ENCODE results near the gene SULT1A2. TPM values are rescaled to one million over a fixed set of nuclear protein-coding genes. Genes with fewer than 3 reads are reported as not detected.

The SULT1A2 gene
- total RNA-seq, 1 donor from 2014 or later, result not detected

- no peak for DNase-seq (ENCODE audit: low read depth)
- no peaks in the 10 kb centered on the region for H3K36me3 ChIP-seq (ENCODE audit: control insufficient read depth, insufficient read depth, low read length)
- no peak for FAIRE-seq
- H3K27me3 ChIP-seq (ENCODE audit: control insufficient read depth, insufficient read depth, low read length), result no peaks in the 10 kb centered on the region
- H3K4me3 ChIP-seq (ENCODE audit: low read depth, low read length), result no peak overlapping the region
- no peak for TF ChIP-seq CTCF (IDR thresholded peaks at IDR 0.05; ENCODE audit: insufficient read depth, low read length, severe bottlenecking)
Measured at GRCh38 chr16:28544998-28545397, 51.9 kb downstream of the SULT1A2 start.

- no peaks in the 10 kb centered on the region for H3K36me3 ChIP-seq (ENCODE audit: control insufficient read depth, insufficient read depth, low read length)
- no peaks in the 10 kb centered on the region for H3K27me3 ChIP-seq (ENCODE audit: control insufficient read depth, insufficient read depth, low read length)
- no peak overlapping the region for H3K4me3 ChIP-seq (ENCODE audit: low read depth, low read length)
- no peak for FAIRE-seq
- TF ChIP-seq CTCF (IDR thresholded peaks at IDR 0.05; ENCODE audit: insufficient read depth, low read length, severe bottlenecking), result no peak
- peak; percentile 59 for DNase-seq (ENCODE audit: low read depth)
Measured at GRCh38 chr16:28543072-28543471, 53.8 kb downstream of the SULT1A2 start.

GRCh38 chr16:28542646-28543045 lies 54.2 kb downstream of the SULT1A2 start:
- FAIRE-seq, result no peak
- no peak for TF ChIP-seq CTCF (IDR thresholded peaks at IDR 0.05; ENCODE audit: insufficient read depth, low read length, severe bottlenecking)
- Histone ChIP-seq H3K27me3 (ENCODE audit: control insufficient read depth, insufficient read depth, low read length) (no peaks in the 10 kb centered on the region), H3K36me3 (ENCODE audit: control insufficient read depth, insufficient read depth, low read length) (peaks cover 3% of the 10 kb centered on the region), H3K4me3 (ENCODE audit: low read depth, low read length) (no peak overlapping the region)
- DNase-seq (ENCODE audit: low read depth), result no peak

Other genes with a start within 250 kb of the SULT1A2 start
- gene NPIPB6, start 233.5 kb downstream of the SULT1A2 start, total RNA-seq, result 0.79 and 1.9 TPM in 2 replicates
- 87.2 and 132 TPM in 2 replicates for gene EIF3CL, start 193.2 kb downstream of the SULT1A2 start, total RNA-seq
- gene NPIPB7, start 124.7 kb downstream of the SULT1A2 start, total RNA-seq, result not detected in 2 replicates
- 9.5 and 11.6 TPM in 2 replicates for gene CLN3, start 105.0 kb downstream of the SULT1A2 start, total RNA-seq
- not detected in 2 replicates for gene APOBR, start 102.4 kb downstream of the SULT1A2 start, total RNA-seq
- not detected in 2 replicates for gene IL27, start 90.2 kb downstream of the SULT1A2 start, total RNA-seq
- 65.3 and 163 TPM in 2 replicates for gene NUPR1, start 58.1 kb downstream of the SULT1A2 start, total RNA-seq
- 9.0 and 10.0 TPM in 2 replicates for gene SGF29, start 43.1 kb downstream of the SULT1A2 start, total RNA-seq
- gene SULT1A1, start 13.0 kb upstream of the SULT1A2 start, total RNA-seq, result 5.0 and 6.3 TPM in 2 replicates
- not detected in 2 replicates for gene NPIPB8, start 41.0 kb upstream of the SULT1A2 start, total RNA-seq
- gene EIF3C, start 114.4 kb upstream of the SULT1A2 start, total RNA-seq, result 175 and 180 TPM in 2 replicates
- 0.77 and 1.6 TPM in 2 replicates for gene NPIPB9, start 154.7 kb upstream of the SULT1A2 start, total RNA-seq
- gene ATXN2L, start 225.9 kb upstream of the SULT1A2 start, total RNA-seq, result 27.4 and 35.7 TPM in 2 replicates
- 146 and 176 TPM in 2 replicates for gene TUFM, start 249.3 kb upstream of the SULT1A2 start, total RNA-seq